B cell (primary cell): Measurements from ENCODE around the gene ADH1B.

Experiments
- EZH2 ChIP-seq: IDR thresholded peaks from 2 replicates; pipeline ENCODE4 v1.6.1; 2012; ENCODE audit warnings: borderline replicate concordance, low read depth, mild to moderate bottlenecking, moderate library complexity, low read length; ENCODE audit not compliant: insufficient read depth, poor library complexity, severe bottlenecking
- TF ChIP-seq, protein P1 (sequence below): fragments of 200-600 bp; IDR thresholded peaks from one replicate; pipeline ENCODE4 v1.8.0; 2022; ENCODE audit warnings: antibody characterized with exemption, mild to moderate bottlenecking

DNA sequence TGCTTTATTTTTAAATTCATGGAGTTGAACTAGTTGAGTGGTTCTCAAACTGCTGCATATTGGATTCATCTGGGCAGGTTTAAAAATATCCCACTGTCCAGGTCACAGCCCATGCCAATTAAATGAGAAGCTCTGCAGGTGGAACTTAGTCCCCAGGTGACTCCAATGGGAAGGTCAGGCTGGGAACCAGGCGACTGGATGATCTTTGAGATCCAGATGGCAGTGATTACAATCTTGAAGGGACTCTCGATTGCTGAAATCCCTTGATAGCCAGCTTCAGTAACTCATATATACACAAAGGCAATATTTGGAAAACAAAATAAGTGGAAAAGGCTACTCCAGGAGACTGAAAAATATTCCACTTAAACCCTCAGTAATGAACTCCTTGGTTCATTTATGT is 38.5 kb downstream of the ADH1B start:
- TF ChIP-seq, protein P1, sequence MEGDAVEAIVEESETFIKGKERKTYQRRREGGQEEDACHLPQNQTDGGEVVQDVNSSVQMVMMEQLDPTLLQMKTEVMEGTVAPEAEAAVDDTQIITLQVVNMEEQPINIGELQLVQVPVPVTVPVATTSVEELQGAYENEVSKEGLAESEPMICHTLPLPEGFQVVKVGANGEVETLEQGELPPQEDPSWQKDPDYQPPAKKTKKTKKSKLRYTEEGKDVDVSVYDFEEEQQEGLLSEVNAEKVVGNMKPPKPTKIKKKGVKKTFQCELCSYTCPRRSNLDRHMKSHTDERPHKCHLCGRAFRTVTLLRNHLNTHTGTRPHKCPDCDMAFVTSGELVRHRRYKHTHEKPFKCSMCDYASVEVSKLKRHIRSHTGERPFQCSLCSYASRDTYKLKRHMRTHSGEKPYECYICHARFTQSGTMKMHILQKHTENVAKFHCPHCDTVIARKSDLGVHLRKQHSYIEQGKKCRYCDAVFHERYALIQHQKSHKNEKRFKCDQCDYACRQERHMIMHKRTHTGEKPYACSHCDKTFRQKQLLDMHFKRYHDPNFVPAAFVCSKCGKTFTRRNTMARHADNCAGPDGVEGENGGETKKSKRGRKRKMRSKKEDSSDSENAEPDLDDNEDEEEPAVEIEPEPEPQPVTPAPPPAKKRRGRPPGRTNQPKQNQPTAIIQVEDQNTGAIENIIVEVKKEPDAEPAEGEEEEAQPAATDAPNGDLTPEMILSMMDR, result no peak
- no peak for TF ChIP-seq EZH2
